GM12891 (cell line): ENCODE data around the gene ABLIM2.

ENCODE experiments used
- POLR2A ChIP-seq: IDR thresholded peaks from 2 replicates; pipeline ENCODE4 v1.6.1; 2011; ENCODE audit warnings: low read depth, low read length, control low read depth
- POLR2AphosphoS5 ChIP-seq: IDR thresholded peaks from 2 replicates; pipeline ENCODE4 v1.6.1; 2011; ENCODE audit warnings: low read depth, low read length, control low read depth
- SPI1 ChIP-seq: IDR thresholded peaks from 2 replicates; pipeline ENCODE4 v1.6.1; 2011; ENCODE audit warnings: low read depth, low read length, control low read depth

- TF ChIP-seq POLR2A: no peak
- no peak for TF ChIP-seq SPI1
- TF ChIP-seq POLR2AphosphoS5: no peak
Observed at GRCh38 chr4:8040607-8041006, 118.0 kb downstream of the ABLIM2 start.
